Neutrophil (primary cell): ENCODE data around the gene SIM2.

Experiments used
- H3K27ac ChIP-seq: fragments of 200-600 bp; sonication (generic); 2 replicates; pipeline ENCODE4 v1.5.1; 2016; ENCODE audit warnings: mild to moderate bottlenecking, moderate library complexity
- H3K27me3 ChIP-seq: fragments of 200-600 bp; sonication (generic); 2 replicates; pipeline ENCODE4 v1.6.0; 2016; ENCODE audit warnings: mild to moderate bottlenecking
- H3K36me3 ChIP-seq: fragments of 200-600 bp; sonication (generic); 2 replicates; pipeline ENCODE4 v1.5.1; 2017
- H3K4me1 ChIP-seq, 2 experiments: fragments of 200-600 bp in 1 of 2; sonication (generic) in 1 of 2; 1 replicate in 1 of 2; 2 replicates in 1 of 2; pipeline versions ENCODE4 v1.5.1 to v1.6.1; 2013 to 2016; ENCODE audit warnings: low read depth in 1 of 2, low read length in 1 of 2, mild to moderate bottlenecking in 1 of 2, moderate library complexity in 1 of 2; ENCODE audit not compliant: control insufficient read depth in 1 of 2, insufficient read depth in 1 of 2
- H3K4me3 ChIP-seq, 2 experiments: fragments of 200-600 bp in 1 of 2; sonication (generic) in 1 of 2; 1 replicate in 1 of 2; 2 replicates in 1 of 2; pipeline ENCODE4 v1.5.1; 2013 to 2016; ENCODE audit warnings: low read depth in 1 of 2, low read length in 1 of 2, mild to moderate bottlenecking in 1 of 2, moderate library complexity in 1 of 2
- H3K9me3 ChIP-seq: fragments of 200-600 bp; sonication (generic); 2 replicates; pipeline ENCODE4 v1.5.1; 2016
- TF ChIP-seq, protein P1 (sequence below): fragments of 200-600 bp; sonication (generic); IDR thresholded peaks from 2 replicates; pipeline ENCODE4 v1.5.1; 2016; ENCODE audit warnings: antibody characterized with exemption

The SIM2 gene

GRCh38 chr21:36743008-36743407 is 44.1 kb downstream of the SIM2 start:
- no peaks in the 10 kb centered on the region for H3K4me1 ChIP-seq
- TF ChIP-seq, protein P1, sequence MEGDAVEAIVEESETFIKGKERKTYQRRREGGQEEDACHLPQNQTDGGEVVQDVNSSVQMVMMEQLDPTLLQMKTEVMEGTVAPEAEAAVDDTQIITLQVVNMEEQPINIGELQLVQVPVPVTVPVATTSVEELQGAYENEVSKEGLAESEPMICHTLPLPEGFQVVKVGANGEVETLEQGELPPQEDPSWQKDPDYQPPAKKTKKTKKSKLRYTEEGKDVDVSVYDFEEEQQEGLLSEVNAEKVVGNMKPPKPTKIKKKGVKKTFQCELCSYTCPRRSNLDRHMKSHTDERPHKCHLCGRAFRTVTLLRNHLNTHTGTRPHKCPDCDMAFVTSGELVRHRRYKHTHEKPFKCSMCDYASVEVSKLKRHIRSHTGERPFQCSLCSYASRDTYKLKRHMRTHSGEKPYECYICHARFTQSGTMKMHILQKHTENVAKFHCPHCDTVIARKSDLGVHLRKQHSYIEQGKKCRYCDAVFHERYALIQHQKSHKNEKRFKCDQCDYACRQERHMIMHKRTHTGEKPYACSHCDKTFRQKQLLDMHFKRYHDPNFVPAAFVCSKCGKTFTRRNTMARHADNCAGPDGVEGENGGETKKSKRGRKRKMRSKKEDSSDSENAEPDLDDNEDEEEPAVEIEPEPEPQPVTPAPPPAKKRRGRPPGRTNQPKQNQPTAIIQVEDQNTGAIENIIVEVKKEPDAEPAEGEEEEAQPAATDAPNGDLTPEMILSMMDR = no peak
- no peaks in the 10 kb centered on the region for H3K9me3 ChIP-seq
- H3K27ac ChIP-seq = no peak overlapping the region
- peaks cover 84% of the 10 kb centered on the region for H3K27me3 ChIP-seq
- H3K36me3 ChIP-seq = no peaks in the 10 kb centered on the region
- no peak overlapping the region for H3K4me3 ChIP-seq

DNA sequence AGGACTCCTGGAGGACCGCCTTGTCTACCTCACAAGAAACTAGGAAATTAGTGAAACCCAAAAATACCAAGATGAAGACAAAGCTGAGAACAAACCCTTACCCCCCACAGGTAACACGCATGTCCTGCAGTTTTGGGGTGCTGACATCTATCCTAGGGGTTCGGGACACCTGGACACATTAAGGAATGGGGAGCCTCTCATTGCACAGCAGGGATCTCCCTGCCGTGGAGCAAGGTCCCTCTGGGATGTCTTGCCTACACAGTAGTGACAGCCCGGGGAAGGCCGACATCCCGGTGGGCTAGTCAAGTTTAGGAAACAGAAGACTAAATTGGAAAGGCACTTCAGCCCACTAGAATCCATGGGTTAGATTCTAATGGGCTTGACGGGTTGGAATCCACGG is 44.5 kb downstream of the SIM2 start:
- no peaks in the 10 kb centered on the region for H3K4me1 ChIP-seq
- H3K27ac ChIP-seq = no peak overlapping the region
- no peaks in the 10 kb centered on the region for H3K36me3 ChIP-seq
- H3K4me3 ChIP-seq = no peak overlapping the region
- TF ChIP-seq, protein P1 = no peak
- peaks cover 84% of the 10 kb centered on the region for H3K27me3 ChIP-seq
- H3K9me3 ChIP-seq = no peaks in the 10 kb centered on the region

DNA sequence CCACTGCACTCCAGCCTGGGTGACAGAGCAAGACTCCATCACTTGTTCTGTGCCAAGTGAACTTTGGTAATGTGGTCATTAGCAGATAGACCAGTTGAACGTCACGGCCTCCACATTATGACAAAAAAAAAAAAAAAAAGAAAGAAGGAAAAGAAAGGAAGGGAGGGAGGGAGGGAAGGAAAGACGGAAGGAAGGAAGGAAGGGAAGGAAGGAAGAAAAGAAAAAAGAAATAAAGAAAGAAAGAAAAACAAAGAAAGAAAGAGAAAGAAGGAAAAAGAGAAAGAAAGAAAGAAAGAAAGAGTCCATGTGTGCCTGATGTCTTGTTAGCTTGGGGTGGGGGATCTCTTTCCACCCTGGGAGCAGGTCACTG is 45.3 kb downstream of the SIM2 start:
- Histone ChIP-seq H3K4me1 (no peaks in the 10 kb centered on the region), H3K27me3 (peaks cover 87% of the 10 kb centered on the region), H3K36me3 (no peaks in the 10 kb centered on the region)

GRCh38 chr21:36744560-36745231 is 45.8 kb downstream of the SIM2 start:
- Histone ChIP-seq H3K4me3 (no peak overlapping the region), H3K36me3 (no peaks in the 10 kb centered on the region), H3K9me3 (no peaks in the 10 kb centered on the region), H3K27ac (no peak overlapping the region), H3K27me3 (peaks cover 88% of the 10 kb centered on the region), H3K4me1 (no peaks in the 10 kb centered on the region)
- TF ChIP-seq, protein P1 = no peak

More for the DNA sequence above, 45.3 kb downstream of the SIM2 start:
- Histone ChIP-seq H3K9me3 (no peaks in the 10 kb centered on the region), H3K4me3 (no peak overlapping the region), H3K27ac (no peak overlapping the region)
- TF ChIP-seq, protein P1 = no peak

GRCh38 chr21:36745459-36745858 is 46.5 kb downstream of the SIM2 start:
- H3K9me3 ChIP-seq = no peaks in the 10 kb centered on the region
- TF ChIP-seq, protein P1 = no peak
- no peaks in the 10 kb centered on the region for H3K36me3 ChIP-seq
- H3K4me1 ChIP-seq = no peaks in the 10 kb centered on the region
- H3K27me3 ChIP-seq = peaks cover 92% of the 10 kb centered on the region
- no peak overlapping the region for H3K27ac ChIP-seq
- no peak overlapping the region for H3K4me3 ChIP-seq
